VCaP (cell line): ENCODE measurements around the gene MAGEB3.
A peak's percentile ranks its signal among the peaks of the same experiment; 100 is the strongest.

ENCODE experiments used
- H3K27ac ChIP-seq: fragments of 450-650 bp; 2 replicates; pipeline ENCODE4 v1.5.1; 2017
- CTCF ChIP-seq: fragments of 450-650 bp; conservative IDR thresholded peaks from 2 replicates; pipeline ENCODE4 v1.5.1; 2017; ENCODE audit warnings: mild to moderate bottlenecking, moderate library complexity

MAGEB3 gene

GRCh38 chrX:30248854-30249253, 18.4 kb downstream of the MAGEB3 start:
- H3K27ac ChIP-seq: no peak overlapping the region
- TF ChIP-seq CTCF: no peak

- no peak overlapping the region for H3K27ac ChIP-seq
- no peak for TF ChIP-seq CTCF
Measured at GRCh38 chrX:30253257-30253656, 22.8 kb downstream of the MAGEB3 start.

GRCh38 chrX:30259927-30260326, 29.5 kb downstream of the MAGEB3 start:
- TF ChIP-seq CTCF: no peak
- H3K27ac ChIP-seq: no peak overlapping the region

- TF ChIP-seq CTCF: no peak
- no peak overlapping the region for H3K27ac ChIP-seq
Measured at GRCh38 chrX:30261012-30261411, 30.6 kb downstream of the MAGEB3 start.

- TF ChIP-seq CTCF: no peak
- H3K27ac ChIP-seq: no peak overlapping the region
Measured at GRCh38 chrX:30262763-30263162, 32.3 kb downstream of the MAGEB3 start.

- no peak overlapping the region for H3K27ac ChIP-seq
- no peak for TF ChIP-seq CTCF
Measured at GRCh38 chrX:30270639-30271038, 40.2 kb downstream of the MAGEB3 start.

GRCh38 chrX:30275498-30275897, 45.0 kb downstream of the MAGEB3 start:
- H3K27ac ChIP-seq: no peak overlapping the region
- TF ChIP-seq CTCF: peak; percentile 59

GRCh38 chrX:30278365-30278764, 47.9 kb downstream of the MAGEB3 start:
- H3K27ac ChIP-seq: no peak overlapping the region
- TF ChIP-seq CTCF: no peak
